ENCODE results near the gene ADM. TPM values are rescaled to one million over a fixed set of nuclear protein-coding genes. Genes with fewer than 3 reads are reported as not detected.

ADM gene
- total RNA-seq, 4 donors from 2014 or later = 57.3 to 152 (median 105) TPM

DNA sequence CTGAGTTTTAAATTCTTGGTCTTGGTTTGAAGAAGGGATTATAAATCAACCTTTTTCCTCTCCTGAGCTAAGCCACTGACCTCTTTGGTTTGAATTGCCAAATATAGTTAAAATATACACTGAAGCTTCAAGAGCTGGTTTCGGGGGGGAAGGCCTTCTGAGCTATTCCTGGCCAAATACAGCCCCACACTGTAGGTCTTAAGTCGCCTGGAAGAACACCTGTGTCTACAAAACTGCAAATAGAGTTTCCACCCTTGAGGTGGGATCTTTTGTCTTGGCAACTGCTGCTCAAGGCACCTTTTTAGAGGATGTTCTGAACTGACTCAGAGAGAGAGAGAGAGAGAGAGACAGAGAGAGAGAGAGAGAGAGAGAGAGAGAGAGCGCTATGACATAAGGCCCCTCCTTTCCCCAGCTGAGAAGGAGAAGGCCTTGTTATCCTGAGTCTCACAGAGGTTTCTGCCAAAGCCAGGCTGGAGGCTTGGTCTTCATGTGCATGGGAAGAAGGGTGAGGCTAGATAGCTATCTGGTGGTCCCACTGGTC, 5.5 kb downstream of the ADM start:
- peak overlapping the region in 3 of 4 donors; percentile 8 to 95 (median 22) for H3K27ac ChIP-seq (replicated peaks in 1 of 4)

DNA sequence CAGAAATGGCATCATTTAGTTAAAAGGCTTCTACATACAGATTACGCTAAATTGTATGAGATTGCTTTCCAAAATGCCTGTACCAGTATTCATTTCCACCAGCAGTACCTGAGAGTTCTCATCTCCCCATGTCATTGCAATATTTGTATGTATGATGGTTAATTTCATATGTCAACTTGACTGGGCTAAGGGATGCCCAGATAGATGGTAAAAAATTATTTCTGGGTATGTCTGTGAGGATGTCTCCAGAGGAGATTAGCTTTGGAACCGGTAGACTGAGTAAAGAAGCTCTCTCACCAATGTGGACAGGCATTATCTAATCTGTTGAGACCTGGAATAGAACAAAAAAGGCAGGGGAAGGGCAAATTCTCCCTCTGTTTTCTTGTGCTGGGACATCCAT, 6.9 kb downstream of the ADM start:
- Histone ChIP-seq H3K27me3 (no peaks in the 10 kb centered on the region), H3K9me3 (no peaks in the 10 kb centered on the region), H3K4me3 (no peak overlapping the region), H3K27ac (replicated peaks in 1 of 4) (no peak overlapping the region), H3K4me1 (peaks cover 32 to 50% (median 36%) of the 10 kb centered on the region in 4 donors), H3K36me3 (no peaks in the 10 kb centered on the region)
- WGBS = 100% methylated on average over 2 of the region's 2 CpGs
- DNase-seq (ENCODE audit: extremely low spot score) = no peak
- no peak for TF ChIP-seq EP300 (IDR thresholded peaks at IDR 0.05)
- TF ChIP-seq, protein P1, sequence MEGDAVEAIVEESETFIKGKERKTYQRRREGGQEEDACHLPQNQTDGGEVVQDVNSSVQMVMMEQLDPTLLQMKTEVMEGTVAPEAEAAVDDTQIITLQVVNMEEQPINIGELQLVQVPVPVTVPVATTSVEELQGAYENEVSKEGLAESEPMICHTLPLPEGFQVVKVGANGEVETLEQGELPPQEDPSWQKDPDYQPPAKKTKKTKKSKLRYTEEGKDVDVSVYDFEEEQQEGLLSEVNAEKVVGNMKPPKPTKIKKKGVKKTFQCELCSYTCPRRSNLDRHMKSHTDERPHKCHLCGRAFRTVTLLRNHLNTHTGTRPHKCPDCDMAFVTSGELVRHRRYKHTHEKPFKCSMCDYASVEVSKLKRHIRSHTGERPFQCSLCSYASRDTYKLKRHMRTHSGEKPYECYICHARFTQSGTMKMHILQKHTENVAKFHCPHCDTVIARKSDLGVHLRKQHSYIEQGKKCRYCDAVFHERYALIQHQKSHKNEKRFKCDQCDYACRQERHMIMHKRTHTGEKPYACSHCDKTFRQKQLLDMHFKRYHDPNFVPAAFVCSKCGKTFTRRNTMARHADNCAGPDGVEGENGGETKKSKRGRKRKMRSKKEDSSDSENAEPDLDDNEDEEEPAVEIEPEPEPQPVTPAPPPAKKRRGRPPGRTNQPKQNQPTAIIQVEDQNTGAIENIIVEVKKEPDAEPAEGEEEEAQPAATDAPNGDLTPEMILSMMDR (IDR thresholded peaks at IDR 0.05) = no peak
- no peak for TF ChIP-seq POLR2A (IDR thresholded peaks at IDR 0.05; ENCODE audit: low read depth)
- no peak for TF ChIP-seq POLR2AphosphoS5 (IDR thresholded peaks at IDR 0.05)
- intact Hi-C loops (cut with DNase I) = no loop called here

More for the DNA sequence above, 5.5 kb downstream of the ADM start:
- intact Hi-C loops (cut with DNase I) = no loop called here
- TF ChIP-seq POLR2AphosphoS5 (IDR thresholded peaks at IDR 0.05) = peak in 1 of 2 donors; percentile 14
- TF ChIP-seq, protein P1 (IDR thresholded peaks at IDR 0.05) = no peak
- no peak for TF ChIP-seq EP300 (IDR thresholded peaks at IDR 0.05)
- no peak for TF ChIP-seq POLR2A (IDR thresholded peaks at IDR 0.05; ENCODE audit: low read depth)
- whole genome bisulfite sequencing = 90% methylated on average over 3 of the region's 3 CpGs
- H3K36me3 ChIP-seq = no peaks in the 10 kb centered on the region
- H3K4me3 ChIP-seq = no peak overlapping the region
- H3K27me3 ChIP-seq = peaks cover 0 to 3% (median 0%) of the 10 kb centered on the region in 4 donors
- H3K9me3 ChIP-seq = no peaks in the 10 kb centered on the region
- H3K4me1 ChIP-seq = peaks cover 39 to 61% (median 46%) of the 10 kb centered on the region in 4 donors
- no peak for DNase-seq (ENCODE audit: extremely low spot score)

DNA sequence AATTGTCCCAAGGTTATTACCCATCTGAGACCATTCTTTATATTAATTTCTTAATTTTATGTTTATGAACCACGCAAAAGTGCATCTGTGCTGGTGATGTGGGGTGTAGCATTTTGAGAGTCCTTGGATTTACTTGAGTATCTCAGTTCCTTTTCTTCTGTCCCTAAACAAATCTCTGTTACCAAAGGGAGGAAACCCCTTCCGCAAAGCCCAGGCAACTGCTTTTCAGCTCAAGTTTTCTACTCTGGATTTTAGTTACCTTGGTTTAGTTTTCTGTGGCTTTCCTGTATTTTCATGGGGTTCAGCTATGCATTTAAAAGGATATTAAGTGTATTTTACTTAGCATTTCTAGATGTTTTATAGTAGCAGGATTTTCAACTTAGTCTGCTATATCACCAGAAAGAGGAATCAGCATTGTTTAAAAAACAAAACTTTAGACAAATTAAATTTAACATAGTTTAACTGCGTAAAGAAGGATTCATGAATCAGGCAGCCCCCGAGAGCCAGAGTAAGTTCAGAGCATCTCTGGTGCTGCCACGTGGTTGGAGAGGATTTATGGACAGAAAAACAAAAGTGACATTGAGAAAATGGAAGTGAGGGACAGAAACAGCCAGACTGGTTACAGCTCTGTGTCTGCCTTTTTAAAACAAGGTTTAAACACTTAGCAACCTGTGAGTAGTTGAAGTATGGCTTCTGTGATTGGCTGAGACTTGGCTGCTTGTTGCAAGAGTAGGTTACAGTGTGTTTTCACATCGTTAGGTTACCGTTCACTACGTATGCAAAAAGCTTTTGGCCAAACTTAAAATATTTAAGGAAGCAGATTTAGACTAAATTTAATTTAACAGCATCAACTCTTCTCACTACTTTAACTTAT, 9.6 kb downstream of the ADM start:
- H3K4me3 ChIP-seq = no peak overlapping the region
- WGBS = 56% methylated on average over 8 of the region's 8 CpGs

DNA sequence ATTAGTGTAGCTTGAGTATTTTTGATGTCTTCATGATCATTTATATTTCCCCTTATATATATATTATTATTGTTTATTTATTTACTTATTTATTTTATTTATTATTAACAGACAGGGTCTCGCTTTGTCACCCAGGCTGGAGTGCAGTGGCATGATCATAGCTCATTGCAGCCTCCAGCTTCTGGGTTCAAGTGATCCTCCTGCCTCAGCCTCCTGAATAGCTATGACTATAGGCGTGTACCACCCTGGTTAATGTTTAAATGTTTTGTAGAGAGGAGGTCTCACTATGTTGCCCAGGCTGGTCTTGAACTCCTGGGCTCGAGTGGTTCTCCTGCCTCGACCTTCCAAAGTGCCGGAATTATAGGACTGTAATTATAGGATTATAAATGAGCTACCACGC, 10.2 kb downstream of the ADM start:
- Histone ChIP-seq H3K4me1 (peaks cover 21 to 47% (median 30%) of the 10 kb centered on the region in 4 donors), H3K27me3 (no peaks in the 10 kb centered on the region), H3K36me3 (no peaks in the 10 kb centered on the region), H3K27ac (replicated peaks in 1 of 4) (no peak overlapping the region), H3K9me3 (no peaks in the 10 kb centered on the region), H3K4me3 (no peak overlapping the region)
- no peak for TF ChIP-seq POLR2A (IDR thresholded peaks at IDR 0.05; ENCODE audit: low read depth)
- TF ChIP-seq POLR2AphosphoS5 (IDR thresholded peaks at IDR 0.05) = no peak
- TF ChIP-seq, protein P1 (IDR thresholded peaks at IDR 0.05) = no peak
- TF ChIP-seq EP300 (IDR thresholded peaks at IDR 0.05) = no peak
- DNase-seq (ENCODE audit: extremely low spot score) = no peak
- intact Hi-C loops (cut with DNase I) = no loop called here
- 92% methylated on average over 6 of the region's 6 CpGs for WGBS

More for the DNA sequence above, 9.6 kb downstream of the ADM start:
- H3K27ac ChIP-seq (replicated peaks in 1 of 4) = no peak overlapping the region
- H3K36me3 ChIP-seq = no peaks in the 10 kb centered on the region
- no peaks in the 10 kb centered on the region for H3K27me3 ChIP-seq
- DNase-seq (ENCODE audit: extremely low spot score) = no peak
- no peaks in the 10 kb centered on the region for H3K9me3 ChIP-seq
- H3K4me1 ChIP-seq = peaks cover 23 to 47% (median 32%) of the 10 kb centered on the region in 4 donors
- TF ChIP-seq, protein P1 (IDR thresholded peaks at IDR 0.05) = no peak
- TF ChIP-seq POLR2AphosphoS5 (IDR thresholded peaks at IDR 0.05) = no peak
- TF ChIP-seq EP300 (IDR thresholded peaks at IDR 0.05) = no peak
- no peak for TF ChIP-seq POLR2A (IDR thresholded peaks at IDR 0.05; ENCODE audit: low read depth)
- intact Hi-C loops (cut with DNase I) = no loop called here
